MCF 10A (cell line): ENCODE results near the gene QKI. TPM values are rescaled to one million over a fixed set of nuclear protein-coding genes. Genes with fewer than 3 reads are reported as not detected.
A peak's percentile ranks its signal among the peaks of the same experiment; 100 is the strongest.

Source experiments
- BruUV-seq: library from RNA; stranded (reverse); fragments of 400-500 nt; replicated peaks from 2 replicates; lab custom pipeline; 2021; lab: Mats Ljungman, UMichigan
- CTCF ChIA-PET: fragments of 300-600 bp; sonication (Branson Sonifier 250); formaldehyde crosslinking; extraction: SDS; loops from one replicate; lab custom pipeline; 2021; ENCODE audit warnings: antibody characterized with exemption, inconsistent platforms; lab: Yijun Ruan, JAX
- POLR2A ChIA-PET: fragments of 300-600, 350-650 bp; sonication (Branson Sonifier 250); formaldehyde crosslinking; extraction: SDS; loops from one replicate; lab custom pipeline; 2020; ENCODE audit warnings: antibody characterized with exemption, inconsistent platforms; lab: Yijun Ruan, JAX
- DNase-seq: peaks from one replicate; pipeline ENCODE4 v3.0.0-alpha.2; 2018; ENCODE audit not compliant: unreplicated experiment
- H3K27ac Mint-ChIP-seq: one replicate; pipeline ENCODE4 v1.8.0; 2022; ENCODE audit warnings: mild to moderate bottlenecking, low read depth, mixed read lengths; ENCODE audit not compliant: unreplicated experiment
- H3K27me3 Mint-ChIP-seq: one replicate; pipeline ENCODE4 v1.8.0; 2022; ENCODE audit warnings: mixed read lengths; ENCODE audit not compliant: insufficient read depth, unreplicated experiment
- H3K36me3 Mint-ChIP-seq: one replicate; pipeline ENCODE4 v1.8.0; 2022; ENCODE audit warnings: mild to moderate bottlenecking, moderate library complexity, mixed read lengths; ENCODE audit not compliant: insufficient read depth, unreplicated experiment
- H3K4me1 Mint-ChIP-seq: one replicate; pipeline ENCODE4 v1.8.0; 2022; ENCODE audit warnings: mixed read lengths; ENCODE audit not compliant: insufficient read depth, unreplicated experiment
- H3K4me3 Mint-ChIP-seq: one replicate; pipeline ENCODE4 v1.8.0; 2022; ENCODE audit warnings: mild to moderate bottlenecking, moderate library complexity, mixed read lengths; ENCODE audit not compliant: unreplicated experiment
- H3K9me3 Mint-ChIP-seq: one replicate; pipeline ENCODE4 v1.8.0; 2022; ENCODE audit warnings: mixed read lengths; ENCODE audit not compliant: unreplicated experiment
- intact Hi-C: fragments of 100-400 bp; cut with micrococcal nuclease; formaldehyde crosslinking; loops from 2 replicates; pipeline ENCODE4 v1.14.1; 2022
- total RNA-seq: library from RNA; stranded (reverse); gene quantifications from 2 replicates; pipeline ENCODE4 v1.2.3, GENCODE V29; 2022
- TF ChIP-seq, protein P1 (sequence below): fragments of 200-600 bp; IDR thresholded peaks from one replicate; pipeline ENCODE4 v1.8.0; 2022; ENCODE audit warnings: antibody characterized with exemption, mild to moderate bottlenecking; ENCODE audit not compliant: unreplicated experiment

QKI gene
- total RNA-seq, 1 experiment from 2014 or later: 272 TPM

DNA sequence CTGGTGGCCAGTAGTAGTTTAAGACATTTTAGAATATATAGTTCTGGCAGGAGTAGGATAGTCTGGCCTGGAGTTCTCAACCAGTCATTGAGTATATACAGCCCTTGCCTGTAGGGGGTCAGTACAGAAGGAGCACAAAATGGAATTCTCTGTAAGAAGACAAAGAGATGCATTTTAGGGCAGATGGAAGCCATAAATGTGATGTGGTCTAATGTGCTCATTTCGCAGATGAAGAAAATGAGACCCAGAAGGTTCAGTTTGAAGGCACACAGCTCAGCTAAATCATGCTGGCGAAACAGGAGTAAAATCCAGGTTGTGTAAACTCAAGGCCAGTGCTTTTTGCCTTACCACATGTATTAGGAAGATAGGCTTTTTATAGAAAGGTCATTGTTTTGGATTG, 29.6 kb downstream of the QKI start:
- DNase-seq: no peak
- no peaks in the 10 kb centered on the region for H3K27me3 Mint-ChIP-seq
- no TSS peak for BruUV-seq

DNA sequence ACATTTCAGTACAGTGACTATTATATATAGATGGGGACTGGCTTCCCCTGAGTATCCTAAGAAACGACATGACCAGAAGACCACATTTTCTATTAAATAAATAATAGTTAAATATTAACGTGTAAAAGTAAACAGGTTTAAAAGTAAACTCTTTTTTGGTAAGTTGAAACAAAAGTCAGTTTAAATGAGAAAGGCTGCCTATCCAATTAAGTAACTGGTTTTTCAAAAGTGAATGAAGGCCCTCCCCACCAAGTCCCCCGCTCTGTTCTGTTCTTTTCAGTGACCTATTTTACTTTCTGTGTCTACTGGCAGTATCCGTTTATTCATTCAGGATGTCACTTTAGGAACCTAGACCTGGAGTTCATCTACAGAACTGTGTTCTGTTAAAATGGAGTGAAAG, 32.0 kb downstream of the QKI start:
- Mint-ChIP-seq H3K4me3 (no peak overlapping the region), H3K9me3 (no peaks in the 10 kb centered on the region), H3K27me3 (no peaks in the 10 kb centered on the region), H3K36me3 (peaks cover 13% of the 10 kb centered on the region), H3K27ac (no peak overlapping the region), H3K4me1 (peaks cover 29% of the 10 kb centered on the region)
- ChIA-PET POLR2A (interaction anchor here (0.7 kb wide), 2 partner anchors 11 to 30 kb away, joined by 3 read pairs; no protein-coding TSS in a partner anchor), CTCF (interaction anchor here (0.6 kb wide), 2 partner anchors 26 to 532 kb away, joined by 3 to 5 read pairs; no protein-coding TSS in a partner anchor)
- no TSS peak for BruUV-seq
- intact Hi-C loops: no loop called here
- DNase-seq: no peak
- TF ChIP-seq, protein P1, sequence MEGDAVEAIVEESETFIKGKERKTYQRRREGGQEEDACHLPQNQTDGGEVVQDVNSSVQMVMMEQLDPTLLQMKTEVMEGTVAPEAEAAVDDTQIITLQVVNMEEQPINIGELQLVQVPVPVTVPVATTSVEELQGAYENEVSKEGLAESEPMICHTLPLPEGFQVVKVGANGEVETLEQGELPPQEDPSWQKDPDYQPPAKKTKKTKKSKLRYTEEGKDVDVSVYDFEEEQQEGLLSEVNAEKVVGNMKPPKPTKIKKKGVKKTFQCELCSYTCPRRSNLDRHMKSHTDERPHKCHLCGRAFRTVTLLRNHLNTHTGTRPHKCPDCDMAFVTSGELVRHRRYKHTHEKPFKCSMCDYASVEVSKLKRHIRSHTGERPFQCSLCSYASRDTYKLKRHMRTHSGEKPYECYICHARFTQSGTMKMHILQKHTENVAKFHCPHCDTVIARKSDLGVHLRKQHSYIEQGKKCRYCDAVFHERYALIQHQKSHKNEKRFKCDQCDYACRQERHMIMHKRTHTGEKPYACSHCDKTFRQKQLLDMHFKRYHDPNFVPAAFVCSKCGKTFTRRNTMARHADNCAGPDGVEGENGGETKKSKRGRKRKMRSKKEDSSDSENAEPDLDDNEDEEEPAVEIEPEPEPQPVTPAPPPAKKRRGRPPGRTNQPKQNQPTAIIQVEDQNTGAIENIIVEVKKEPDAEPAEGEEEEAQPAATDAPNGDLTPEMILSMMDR: no peak

More for the DNA sequence above, 29.6 kb downstream of the QKI start:
- Mint-ChIP-seq H3K36me3 (peaks cover 20% of the 10 kb centered on the region), H3K9me3 (no peaks in the 10 kb centered on the region), H3K27ac (no peak overlapping the region), H3K4me1 (peaks cover 35% of the 10 kb centered on the region), H3K4me3 (no peak overlapping the region)
- TF ChIP-seq, protein P1: no peak
- intact Hi-C loops: no loop called here
- ChIA-PET CTCF (interaction anchor here (0.7 kb wide), 1 partner anchor 39 kb away, joined by 3 read pairs; no protein-coding TSS in a partner anchor), POLR2A (interaction anchor here (1.0 to 1.1 kb wide), 2 partner anchors 8 to 10 kb away, joined by 3 to 4 read pairs; no protein-coding TSS in a partner anchor)

DNA sequence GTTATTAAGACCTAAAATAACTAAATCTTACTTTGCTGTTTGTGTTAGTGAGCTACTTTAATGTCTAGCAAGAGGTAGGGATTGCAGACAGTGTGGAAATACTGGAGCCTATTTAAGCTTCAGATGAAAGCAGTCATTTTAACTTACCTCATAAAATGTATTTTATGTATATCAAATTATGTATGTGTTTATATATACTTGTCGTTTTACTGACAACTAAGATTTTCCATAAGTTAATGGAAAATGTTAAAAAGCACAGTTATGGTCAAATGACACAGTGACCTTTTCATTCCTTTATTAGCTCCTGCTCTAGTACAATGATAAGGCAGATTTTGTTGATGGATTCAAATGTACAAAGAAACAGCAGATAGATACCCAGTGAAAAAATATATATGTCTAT, 34.6 kb downstream of the QKI start:
- H3K4me1 Mint-ChIP-seq: peaks cover 14% of the 10 kb centered on the region
- ChIA-PET CTCF (interaction anchor here (0.7 kb wide), 2 partner anchors 179 to 203 kb away, joined by 3 to 4 read pairs; no protein-coding TSS in a partner anchor), POLR2A (interaction anchor here (0.6 to 1.6 kb wide), 6 partner anchors 9 to 138 kb away, joined by 3 to 5 read pairs (median 4); no protein-coding TSS in a partner anchor)
- intact Hi-C loops: no loop called here
- no peaks in the 10 kb centered on the region for H3K27me3 Mint-ChIP-seq
- no TSS peak for BruUV-seq
- peaks cover 9% of the 10 kb centered on the region for H3K36me3 Mint-ChIP-seq
- H3K4me3 Mint-ChIP-seq: no peak overlapping the region
- TF ChIP-seq, protein P1: no peak
- DNase-seq: no peak
- no peak overlapping the region for H3K27ac Mint-ChIP-seq
- no peaks in the 10 kb centered on the region for H3K9me3 Mint-ChIP-seq

DNA sequence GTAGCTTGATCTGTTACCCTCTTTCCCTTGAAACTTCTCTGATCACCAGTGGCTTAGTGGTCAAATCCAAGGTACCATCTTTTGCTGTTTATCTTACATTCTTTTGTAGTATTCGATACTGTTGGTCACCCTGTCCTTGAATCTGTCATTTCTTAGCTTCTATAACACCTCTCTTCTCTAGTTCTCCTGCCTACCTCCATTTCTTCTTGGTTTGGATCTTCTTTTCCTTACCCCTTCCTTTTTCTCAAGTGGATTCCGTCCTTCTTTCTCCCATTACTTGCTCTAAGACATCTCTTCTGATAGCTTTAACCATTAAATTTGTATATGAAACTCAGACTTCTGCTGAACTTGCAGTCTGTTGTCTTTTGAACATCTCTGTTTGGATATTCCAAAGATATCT, 39.9 kb downstream of the QKI start:
- TF ChIP-seq, protein P1: no peak
- Mint-ChIP-seq H3K4me3 (no peak overlapping the region), H3K36me3 (peaks cover 13% of the 10 kb centered on the region), H3K9me3 (peaks cover 8% of the 10 kb centered on the region), H3K27ac (peak overlapping the region; percentile 69), H3K27me3 (no peaks in the 10 kb centered on the region), H3K4me1 (peaks cover 46% of the 10 kb centered on the region)
- no TSS peak for BruUV-seq
- intact Hi-C loops: no loop called here
- DNase-seq: no peak
- ChIA-PET POLR2A (interaction anchor here (1.2 kb wide), 1 partner anchor 13 kb away, joined by 3 read pairs; no protein-coding TSS in a partner anchor), CTCF (no interaction called here)
